Left kidney (tissue), 2 donors: ENCODE results near the gene ASB8. TPM values are rescaled to one million over a fixed set of nuclear protein-coding genes. Genes with fewer than 3 reads are reported as not detected.

Experiments
- DNase-seq: peaks from one replicate; pipeline ENCODE4 v3.0.0-alpha.2; 2013
- polyA plus RNA-seq: library from polyadenylated mRNA; unstranded; fragments of 120-200 nt; gene quantifications from one replicate; pipeline ENCODE4 v1.2.1, GENCODE V29; 2013; ENCODE audit not compliant: insufficient read length

The ASB8 gene
- polyA plus RNA-seq, 1 donor = 47.0 TPM

DNA sequence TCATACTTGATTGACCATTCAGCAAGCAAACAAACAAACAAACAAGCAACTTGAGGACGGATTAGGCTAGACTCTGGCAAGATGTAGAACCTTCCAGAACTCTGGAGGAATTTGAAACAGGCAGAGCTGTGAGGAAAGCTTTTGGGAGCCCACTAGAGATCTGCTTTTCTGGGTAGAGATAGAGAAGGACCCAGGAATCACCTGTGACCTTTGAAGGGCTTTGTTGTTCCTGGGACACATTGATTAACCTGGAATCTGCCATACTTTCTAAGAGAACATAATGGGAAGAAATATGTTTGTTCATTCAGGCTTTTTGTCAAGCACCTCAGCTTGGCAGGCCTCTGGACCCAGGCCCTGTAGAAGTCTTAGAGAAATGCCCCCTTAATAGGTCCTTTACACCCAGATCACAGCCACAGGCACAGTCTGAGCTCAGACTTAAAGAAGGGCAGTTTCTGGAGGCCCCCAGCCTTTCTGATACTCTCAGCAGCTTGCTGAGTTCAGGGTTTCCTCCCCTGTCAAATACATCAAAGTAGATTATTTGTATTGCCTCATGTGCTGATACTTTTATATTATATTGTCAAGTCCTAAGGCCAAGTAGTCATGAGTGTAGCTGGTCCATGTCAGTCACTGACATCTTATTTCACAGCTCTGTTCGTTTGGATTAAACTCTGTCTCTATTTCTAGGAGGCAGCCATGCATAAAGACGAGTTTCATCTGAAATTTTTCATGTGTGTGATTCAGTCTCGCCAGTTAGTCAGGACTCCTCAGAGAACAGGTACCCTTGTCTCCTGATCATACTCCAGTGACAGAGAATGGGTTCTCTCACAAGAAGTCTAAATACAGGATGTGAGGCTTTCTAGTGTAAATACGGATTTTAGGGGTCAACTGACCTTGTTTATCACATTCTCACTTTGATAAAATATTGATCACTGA is 50.4 kb downstream of the ASB8 start:
- DNase-seq = no peak

DNA sequence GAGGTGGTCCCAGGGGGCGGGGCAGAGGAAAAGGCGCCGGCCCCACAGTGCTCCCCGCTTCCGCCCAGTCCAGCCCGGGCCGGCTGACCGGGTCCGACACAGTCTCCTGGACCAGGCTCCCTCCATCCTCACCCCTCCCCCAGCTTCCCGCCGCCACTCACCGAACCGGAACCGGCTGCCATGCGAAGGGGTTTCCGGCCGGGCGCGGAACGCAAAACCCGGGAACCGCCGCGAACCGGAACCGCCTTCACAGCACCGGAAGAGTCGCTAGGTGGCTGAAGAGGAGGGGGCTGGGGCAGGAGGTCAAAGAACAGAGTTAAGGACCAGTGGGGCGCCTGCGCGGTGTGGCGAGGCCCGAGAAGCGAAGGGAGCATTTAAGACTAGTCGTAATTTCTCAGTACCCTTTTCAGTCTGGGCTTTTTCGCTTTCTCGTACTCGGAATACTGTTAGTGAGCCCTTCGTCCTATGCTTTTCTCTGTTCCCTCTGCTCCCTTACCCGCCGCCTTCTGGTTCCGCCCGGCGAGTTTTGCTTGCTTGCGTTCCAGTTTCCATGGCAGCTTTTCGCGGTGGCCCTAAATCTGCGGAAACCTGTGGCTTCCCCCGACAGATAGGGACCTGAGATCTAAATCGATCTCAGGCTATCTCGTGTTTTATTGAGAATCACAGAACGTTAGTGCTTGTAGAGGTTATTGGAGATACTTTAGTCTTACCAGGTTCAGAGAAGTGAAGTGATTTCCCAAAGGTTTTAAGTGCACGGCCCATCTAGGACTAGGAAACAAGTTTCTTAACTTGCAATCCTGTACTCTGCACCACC is 51.2 kb downstream of the ASB8 start, which contains the start of gene SENP1:
TSS of gene SENP1 (minus strand) at position 213 of the 814 bp plus-strand sequence. CDS start 4,607 bp downstream, outside the sequence.
- peak; percentile 91 for DNase-seq

DNA sequence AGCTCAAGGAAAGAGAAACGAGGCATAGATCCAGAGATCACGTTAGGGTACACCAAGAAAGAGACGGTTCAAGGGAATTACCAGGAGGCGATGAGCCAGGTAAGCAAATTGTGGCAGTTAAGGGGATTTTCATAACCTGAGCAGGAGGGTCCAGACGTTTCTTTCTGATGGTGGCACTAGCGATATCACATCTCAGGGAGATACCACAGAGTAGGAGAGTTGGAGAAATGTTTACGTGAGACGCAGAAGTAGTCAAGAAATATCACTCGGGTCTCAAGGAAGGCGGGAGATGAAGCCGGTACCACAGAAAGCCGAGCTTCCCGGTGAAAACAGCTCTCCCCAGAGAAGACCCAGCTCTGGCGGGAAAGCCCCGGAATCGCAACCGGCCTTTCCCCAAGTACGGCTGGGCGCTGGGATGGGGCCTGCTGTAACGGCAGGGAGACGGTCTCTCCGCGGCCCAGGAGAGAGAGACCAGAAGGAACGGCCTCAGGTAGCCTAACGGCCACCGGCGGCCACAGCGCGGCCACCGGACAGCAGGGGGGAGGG is 51.9 kb downstream of the ASB8 start:
- no peak for DNase-seq

DNA sequence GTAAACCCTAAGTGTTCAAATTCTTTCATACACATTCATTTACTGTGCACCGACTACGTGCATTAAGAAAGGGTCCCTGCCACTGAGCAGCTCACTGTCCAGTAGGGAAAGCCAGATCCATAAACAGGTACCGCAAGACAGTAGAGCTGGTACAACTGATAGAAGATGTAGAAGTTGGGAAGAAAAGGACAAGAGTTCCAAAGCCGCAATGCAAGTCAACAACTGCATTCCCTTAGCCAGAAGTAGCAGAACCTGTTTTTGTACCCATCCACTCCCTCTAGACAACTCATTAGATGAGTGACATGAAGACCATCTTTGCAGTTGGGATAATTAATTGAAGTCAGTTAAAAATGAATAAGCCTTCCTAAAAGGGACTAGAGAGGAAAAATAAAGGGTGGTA is 52.8 kb downstream of the ASB8 start:
- no peak for DNase-seq

Other genes with a start within 250 kb of the ASB8 start
- 134 TPM for gene TMEM106C, start 193.9 kb downstream of the ASB8 start, polyA plus RNA-seq
- 50.3 TPM for gene COL2A1, start 153.0 kb downstream of the ASB8 start, polyA plus RNA-seq
- 31.7 TPM for gene SENP1, start 51.4 kb downstream of the ASB8 start, polyA plus RNA-seq
- gene PFKM, start 38.2 kb downstream of the ASB8 start, polyA plus RNA-seq = 134 TPM
- 0.25 TPM for gene CCDC184, start 26.1 kb upstream of the ASB8 start, polyA plus RNA-seq
- gene OR10AD1, start 45.8 kb upstream of the ASB8 start, polyA plus RNA-seq = 0.98 TPM
- 32.3 TPM for gene ZNF641, start 193.4 kb upstream of the ASB8 start, polyA plus RNA-seq